GM21423 (cell line): ENCODE measurements around the gene HKDC1.
"Not testable (repeated sequence)": the region's sequence is repeated elsewhere in the genome, so short reads cannot be mapped to it uniquely, and the experiment has no call there.

Source experiments
- ATAC-seq: cut with Tn5 transposase; IDR thresholded peaks from one replicate; pipeline ENCODE4 v1.9.1; 2021; ENCODE audit warnings: mild to moderate bottlenecking, moderate library complexity; ENCODE audit not compliant: unreplicated experiment

Gene HKDC1

GRCh38 chr10:69220041-69220451 is at the start of gene HKDC1:
HKDC1 (plus strand) TSS chr10:69220332; CDS start chr10:69220436, 104 bp downstream.
- no peak for ATAC-seq

DNA sequence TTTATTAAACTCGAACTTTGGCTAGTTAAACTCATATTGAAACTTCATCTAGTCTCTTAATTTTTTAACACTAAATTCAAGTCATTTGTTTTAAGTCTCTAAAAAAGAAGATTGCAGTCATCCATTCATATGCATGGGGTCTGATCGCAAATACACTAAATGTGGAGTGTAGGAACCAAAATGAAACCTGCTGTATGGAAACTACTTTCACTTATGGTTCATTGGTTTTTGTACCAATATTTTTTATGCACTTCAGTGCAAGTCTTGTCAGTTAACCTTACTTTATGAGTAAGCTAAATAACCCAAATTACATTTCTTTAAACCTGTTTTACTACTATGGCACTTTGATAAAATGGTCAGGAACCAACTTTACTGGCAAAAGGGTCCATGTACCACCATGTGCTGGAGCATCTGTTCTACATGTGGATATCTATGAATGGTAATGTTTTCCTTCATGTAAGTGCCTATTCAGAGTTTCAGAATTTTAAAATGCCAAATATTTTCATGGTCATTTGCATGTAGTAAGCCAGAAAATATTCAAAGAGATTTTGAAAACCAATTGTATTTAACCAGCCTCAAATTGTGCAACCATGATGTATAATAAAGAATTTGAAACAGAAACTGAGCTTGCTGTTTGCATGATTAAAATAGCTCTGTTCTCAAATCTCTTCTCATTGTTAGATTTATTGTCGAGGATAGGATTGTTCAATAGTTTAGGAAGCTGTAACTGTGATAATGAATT is 47.7 kb upstream of the HKDC1 start:
- ATAC-seq, result peak; percentile 64

DNA sequence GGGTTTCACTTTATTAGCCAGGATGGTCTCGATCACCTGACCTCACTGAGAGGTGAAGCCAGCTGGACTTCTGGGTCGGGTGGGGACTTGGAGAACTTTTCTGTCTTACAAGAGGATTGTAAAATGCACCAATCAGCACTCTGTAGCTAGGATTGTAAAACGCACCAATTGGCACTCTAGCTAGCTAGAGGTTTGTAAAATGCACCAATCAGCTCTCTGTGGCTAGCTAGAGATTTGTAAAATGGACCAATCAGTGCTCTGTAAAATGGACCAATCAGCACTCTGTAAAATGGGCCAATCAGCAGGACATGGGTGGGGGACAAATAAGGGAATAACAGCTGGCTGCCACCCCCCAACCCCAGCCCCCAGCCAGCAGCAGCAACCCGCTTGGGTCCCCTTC is 44.8 kb upstream of the HKDC1 start:
- ATAC-seq, result not testable (repeated sequence)

- ATAC-seq, result no peak
Measured at GRCh38 chr10:69176823-69177222, 43.3 kb upstream of the HKDC1 start.

- ATAC-seq, result peak; percentile 26
Measured at GRCh38 chr10:69179089-69179742, 40.9 kb upstream of the HKDC1 start.

GRCh38 chr10:69179743-69180524 is 40.2 kb upstream of the HKDC1 start, which contains the start of gene SUPV3L1:
SUPV3L1 (plus strand) TSS chr10:69180234; CDS start chr10:69180292, 58 bp downstream.
- ATAC-seq, result peak; percentile 79

DNA sequence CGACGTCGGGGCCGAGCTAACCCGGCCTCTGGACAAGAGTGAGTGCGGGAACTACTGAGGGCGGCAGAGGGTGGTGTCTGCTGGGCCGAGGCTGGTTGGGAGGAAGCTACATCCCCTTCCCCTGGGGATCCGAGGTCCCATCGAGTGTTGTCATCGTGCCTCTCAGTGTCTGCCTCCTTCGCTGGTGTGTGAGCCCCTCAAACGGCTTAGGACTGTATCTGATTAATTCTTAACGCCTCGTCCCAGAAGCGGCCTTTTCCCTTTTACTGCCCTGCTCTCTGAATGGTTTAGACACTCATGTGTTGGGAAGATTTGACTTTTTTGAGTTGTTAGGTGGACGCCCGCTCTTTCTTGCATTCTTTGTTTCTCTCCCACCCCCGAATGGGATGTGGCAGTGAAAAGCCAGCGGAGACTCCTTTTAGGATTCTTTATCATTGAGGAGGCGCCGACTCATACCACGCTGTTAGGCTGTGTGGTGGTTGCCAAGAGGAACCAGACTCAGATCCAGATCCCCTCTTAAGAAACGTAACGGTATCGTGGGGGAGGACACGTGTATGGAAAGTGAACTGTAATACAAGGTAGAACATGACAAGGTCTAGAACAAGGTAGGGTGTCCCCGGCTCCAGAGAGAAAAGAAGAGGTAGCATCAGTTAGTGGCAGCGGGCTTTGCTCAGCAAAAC is 39.5 kb upstream of the HKDC1 start:
- ATAC-seq, result no peak

DNA sequence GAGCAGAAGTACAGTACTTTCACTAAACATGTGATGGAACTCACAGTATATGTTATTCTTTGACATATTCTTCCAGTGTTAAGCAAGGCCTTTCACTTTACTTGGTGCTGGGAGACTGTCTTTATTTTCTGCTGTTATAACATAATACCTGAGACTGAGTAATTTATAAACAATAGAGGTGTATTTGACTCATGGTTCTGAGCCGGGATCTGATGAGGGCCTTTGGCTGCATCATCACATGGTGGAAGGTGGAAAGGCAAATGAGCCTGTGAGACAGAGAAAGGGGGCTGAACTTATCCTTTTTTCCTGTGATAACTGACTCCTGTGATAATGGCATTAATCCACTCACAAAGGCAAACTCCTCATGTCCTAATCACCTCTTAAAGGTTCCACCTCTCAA is 38.7 kb upstream of the HKDC1 start:
- ATAC-seq, result no peak

GRCh38 chr10:69182005-69182404 is 38.1 kb upstream of the HKDC1 start:
- ATAC-seq, result no peak

DNA sequence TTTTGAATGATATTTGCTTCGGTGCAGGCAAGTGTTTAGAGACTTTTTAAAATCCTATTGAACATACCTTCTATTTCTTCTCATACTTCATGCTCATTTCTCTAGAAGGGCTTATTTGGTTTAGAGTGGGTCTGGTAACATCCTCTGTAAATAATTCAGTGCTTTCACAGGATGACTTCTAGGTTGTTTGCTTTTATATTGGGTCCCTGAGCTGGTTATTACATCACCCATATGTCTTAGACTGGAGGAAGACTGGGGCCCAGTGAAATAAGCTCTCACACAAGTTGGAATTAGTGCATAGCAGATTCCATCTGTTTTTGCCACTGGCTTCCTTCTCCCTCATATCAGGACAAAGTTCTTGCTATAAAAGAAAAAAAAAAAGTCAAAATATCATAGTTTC is 33.6 kb upstream of the HKDC1 start:
- ATAC-seq, result no peak

GRCh38 chr10:69201045-69201444 is 19.1 kb upstream of the HKDC1 start:
- no peak for ATAC-seq

DNA sequence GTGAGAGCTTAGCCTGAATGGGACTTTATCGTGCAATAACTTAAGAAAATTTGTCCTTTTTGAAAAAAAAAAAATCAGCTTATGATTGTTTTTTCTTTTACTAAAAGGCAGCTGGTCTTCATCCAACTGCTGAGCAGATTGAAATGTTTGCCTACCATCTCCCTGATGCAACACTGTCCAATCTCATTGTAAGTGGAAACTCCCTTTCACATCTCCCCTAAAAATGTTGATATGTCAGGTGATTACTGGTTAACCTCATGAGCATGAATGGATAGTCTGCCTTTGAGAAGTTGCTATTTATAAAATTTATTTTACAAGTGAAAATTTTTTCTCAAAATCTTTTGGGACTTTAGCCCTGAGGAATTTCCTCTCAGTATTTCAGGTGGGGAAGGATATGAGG is 17.8 kb upstream of the HKDC1 start:
- ATAC-seq, result no peak

GRCh38 chr10:69208761-69209160 is 11.4 kb upstream of the HKDC1 start:
- ATAC-seq, result no peak

DNA sequence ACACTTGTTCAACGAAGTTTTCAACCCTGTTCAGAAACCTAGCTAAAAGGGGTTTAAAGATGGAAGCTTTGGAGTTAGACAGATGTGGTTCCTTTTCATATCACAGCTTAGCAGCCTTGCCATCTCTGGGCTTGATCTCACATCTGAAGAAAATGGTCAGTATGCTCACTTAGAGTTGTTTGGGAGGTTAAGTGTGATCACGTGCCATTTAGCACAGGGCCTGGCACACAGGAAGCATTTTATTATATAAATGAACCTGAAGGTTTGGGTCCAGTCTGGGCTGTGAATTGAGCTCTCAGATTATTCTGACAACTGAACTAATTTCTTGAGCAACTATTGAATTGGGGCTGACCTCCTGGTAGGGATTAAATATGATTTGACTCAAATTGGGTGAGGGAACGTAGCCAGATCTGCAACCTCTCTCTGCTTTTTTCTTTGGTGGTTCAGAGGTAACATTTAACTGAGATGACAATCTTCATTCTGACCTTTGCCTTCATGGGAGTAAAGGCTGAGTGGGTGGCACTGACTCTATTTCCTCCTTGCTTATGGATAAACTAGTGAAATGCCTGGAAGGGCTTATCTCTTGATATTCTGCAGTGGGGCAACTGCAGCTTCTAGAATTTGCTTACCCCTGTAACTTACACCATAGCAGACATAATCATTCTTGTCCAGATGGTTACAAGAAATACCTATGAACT is 10.2 kb upstream of the HKDC1 start:
- no peak for ATAC-seq

- no peak for ATAC-seq
Measured at GRCh38 chr10:69211104-69211503, 9.0 kb upstream of the HKDC1 start.

DNA sequence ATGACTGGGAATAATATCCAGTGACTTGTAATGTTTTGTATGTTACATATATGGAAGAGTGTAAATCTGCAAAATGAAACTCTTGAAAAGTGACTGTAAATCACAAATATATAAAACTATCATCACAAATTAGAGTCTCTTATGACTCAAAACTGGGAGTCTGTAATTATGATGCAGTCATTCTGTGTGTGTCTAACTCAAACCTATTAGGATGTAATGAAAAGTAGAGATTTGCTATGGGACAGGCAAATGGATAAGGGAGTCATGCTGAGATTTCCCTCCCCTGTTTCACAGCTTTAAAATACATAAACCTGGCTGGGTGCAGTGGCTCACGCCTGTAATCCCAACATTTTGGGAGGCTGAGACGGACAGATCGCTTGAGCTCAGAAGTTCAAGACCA is 8.6 kb upstream of the HKDC1 start:
- ATAC-seq, result no peak

- no peak for ATAC-seq
Measured at GRCh38 chr10:69213591-69214311, 6.4 kb upstream of the HKDC1 start.

DNA sequence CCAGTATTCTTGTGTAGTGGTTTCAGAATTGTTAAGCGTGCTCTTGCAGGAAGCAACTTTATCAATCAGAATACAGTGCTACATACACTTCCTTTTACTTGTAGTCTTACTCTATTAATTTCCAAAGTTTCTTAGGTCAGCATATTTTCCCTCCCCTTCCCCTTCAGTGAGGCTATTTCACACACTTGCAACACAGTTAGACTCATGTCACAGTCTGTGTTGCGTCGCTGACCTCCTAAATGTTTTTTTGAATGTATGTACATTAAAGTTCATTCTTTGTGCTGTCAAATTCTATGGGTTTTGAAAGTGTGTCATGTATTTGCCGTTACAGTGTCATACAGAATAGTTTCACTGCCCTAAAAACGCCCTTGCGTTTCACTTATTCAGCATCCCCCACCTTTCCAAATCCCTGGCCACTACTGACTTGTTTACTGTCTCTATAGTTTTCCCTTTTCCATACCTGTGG is 5.4 kb upstream of the HKDC1 start:
- no peak for ATAC-seq

- ATAC-seq, result no peak
Measured at GRCh38 chr10:69215405-69216171, 4.5 kb upstream of the HKDC1 start.
